ENCODE measurements around the gene TMPRSS4. TPM values are rescaled to one million over a fixed set of nuclear protein-coding genes. Genes with fewer than 3 reads are reported as not detected.

The TMPRSS4 gene
- total RNA-seq, 1 donor from 2014 or later = not detected

- Mint-ChIP-seq H3K27ac (ENCODE audit: unreplicated experiment) (no peak overlapping the region), H3K4me3 (no peak overlapping the region), H3K9me3 (no peaks in the 10 kb centered on the region), H3K36me3 (ENCODE audit: low read depth) (no peaks in the 10 kb centered on the region), H3K4me1 (peaks cover 7% of the 10 kb centered on the region), H3K27me3 (ENCODE audit: low read depth) (peaks cover 29% of the 10 kb centered on the region)
- no peak for DNase-seq (ENCODE audit: low read depth, low spot score)
- TF ChIP-seq CTCF (conservative IDR thresholded peaks at IDR 0.05) = no peak
These were observed 58.9 kb downstream of the TMPRSS4 start for GRCh38 chr11:118135796-118136165.

- no peaks in the 10 kb centered on the region for H3K9me3 Mint-ChIP-seq
- H3K36me3 Mint-ChIP-seq (ENCODE audit: low read depth) = no peaks in the 10 kb centered on the region
- peaks cover 7% of the 10 kb centered on the region for H3K4me1 Mint-ChIP-seq
- TF ChIP-seq CTCF (conservative IDR thresholded peaks at IDR 0.05) = no peak
- H3K27me3 Mint-ChIP-seq (ENCODE audit: low read depth) = peaks cover 33% of the 10 kb centered on the region
- H3K4me3 Mint-ChIP-seq = no peak overlapping the region
- no peak overlapping the region for H3K27ac Mint-ChIP-seq (ENCODE audit: unreplicated experiment)
- DNase-seq (ENCODE audit: low read depth, low spot score) = no peak
These were observed 59.5 kb downstream of the TMPRSS4 start for GRCh38 chr11:118136341-118136740.

DNA sequence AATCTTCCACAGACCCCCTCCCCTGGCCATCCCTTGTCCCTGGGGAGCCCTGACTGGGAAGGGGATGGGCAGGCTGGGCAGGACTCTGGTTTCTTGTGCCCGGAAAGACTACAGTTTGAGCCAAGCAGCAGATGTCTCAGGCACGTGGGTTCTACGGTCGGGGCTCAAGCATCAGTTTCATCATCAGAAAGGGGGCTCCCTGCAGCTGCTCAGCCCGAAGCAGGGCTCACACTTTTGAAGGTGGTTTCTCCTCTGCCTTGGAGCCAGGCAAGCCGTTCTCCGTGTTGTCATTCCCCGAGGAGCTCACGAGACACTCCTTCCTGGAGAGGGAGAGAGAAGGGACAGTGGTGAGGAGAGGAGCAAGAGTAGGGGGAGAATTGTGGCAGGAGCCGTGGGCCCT is 59.9 kb downstream of the TMPRSS4 start:
- no peak overlapping the region for H3K27ac Mint-ChIP-seq (ENCODE audit: unreplicated experiment)
- DNase-seq (ENCODE audit: low read depth, low spot score) = no peak
- peaks cover 38% of the 10 kb centered on the region for H3K27me3 Mint-ChIP-seq (ENCODE audit: low read depth)

DNA sequence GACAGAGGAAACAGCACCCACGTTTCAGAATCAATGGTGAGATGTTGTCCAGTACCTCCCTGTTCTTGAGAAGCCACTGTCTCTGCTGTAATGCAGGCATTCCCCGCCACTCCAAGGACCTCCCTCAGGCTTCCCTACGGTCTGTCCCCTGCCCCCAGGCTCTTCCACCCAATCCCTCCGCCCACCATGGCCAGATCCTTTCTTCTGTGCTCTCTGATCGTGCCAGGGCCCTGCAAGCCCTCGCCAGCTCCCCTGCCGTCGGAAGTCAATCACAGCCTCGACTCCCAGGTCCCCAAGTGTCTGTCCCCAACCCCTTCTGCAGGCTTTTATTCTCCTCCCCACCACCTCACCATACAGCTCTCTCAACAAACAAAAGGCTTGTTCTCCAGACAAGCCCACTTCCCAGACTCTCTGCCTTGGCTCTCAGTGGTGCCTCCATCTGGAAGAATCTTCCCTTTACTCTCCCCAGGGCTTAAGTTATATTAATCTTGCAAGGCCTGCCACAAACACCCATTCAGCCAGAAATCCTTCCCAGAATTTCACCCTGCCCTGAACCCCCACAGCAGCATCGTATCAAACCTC is 62.1 kb downstream of the TMPRSS4 start:
- no peaks in the 10 kb centered on the region for H3K9me3 Mint-ChIP-seq
- no peaks in the 10 kb centered on the region for H3K36me3 Mint-ChIP-seq (ENCODE audit: low read depth)
- TF ChIP-seq CTCF (conservative IDR thresholded peaks at IDR 0.05) = no peak
- no peak for DNase-seq (ENCODE audit: low read depth, low spot score)
- H3K4me3 Mint-ChIP-seq = no peak overlapping the region
- peaks cover 59% of the 10 kb centered on the region for H3K27me3 Mint-ChIP-seq (ENCODE audit: low read depth)
- peaks cover 7% of the 10 kb centered on the region for H3K4me1 Mint-ChIP-seq
- H3K27ac Mint-ChIP-seq (ENCODE audit: unreplicated experiment) = no peak overlapping the region

More for the DNA sequence above, 59.9 kb downstream of the TMPRSS4 start:
- Mint-ChIP-seq H3K9me3 (no peaks in the 10 kb centered on the region), H3K4me3 (no peak overlapping the region), H3K36me3 (ENCODE audit: low read depth) (no peaks in the 10 kb centered on the region), H3K4me1 (peaks cover 7% of the 10 kb centered on the region)
- TF ChIP-seq CTCF (conservative IDR thresholded peaks at IDR 0.05) = no peak

- no peaks in the 10 kb centered on the region for H3K9me3 Mint-ChIP-seq
- DNase-seq (ENCODE audit: low read depth, low spot score) = no peak
These were observed 62.7 kb downstream of the TMPRSS4 start for GRCh38 chr11:118139578-118139977.

More at GRCh38 chr11:118139578-118139977, 62.7 kb downstream of the TMPRSS4 start:
- peaks cover 62% of the 10 kb centered on the region for H3K27me3 Mint-ChIP-seq (ENCODE audit: low read depth)
- peaks cover 7% of the 10 kb centered on the region for H3K4me1 Mint-ChIP-seq
- H3K4me3 Mint-ChIP-seq = no peak overlapping the region
- H3K36me3 Mint-ChIP-seq (ENCODE audit: low read depth) = no peaks in the 10 kb centered on the region
- TF ChIP-seq CTCF (conservative IDR thresholded peaks at IDR 0.05) = no peak
- H3K27ac Mint-ChIP-seq (ENCODE audit: unreplicated experiment) = no peak overlapping the region

Data from neural crest cell (in vitro differentiated cells).